LNCaP clone FGC (cell line): ENCODE data around the gene CHRNA7.

Experiments
- DNase-seq: peaks from one replicate; pipeline ENCODE4 v3.0.0-alpha.2; 2011; ENCODE audit warnings: low read depth
- H3K4me3 ChIP-seq: 2 replicates; pipeline ENCODE4 v1.5.1; 2011; ENCODE audit warnings: mild to moderate bottlenecking, low read depth, low read length, control low read depth
- TF ChIP-seq, protein P1 (sequence below): IDR thresholded peaks from 2 replicates; pipeline ENCODE4 v1.5.1; 2012; ENCODE audit warnings: mild to moderate bottlenecking; ENCODE audit not compliant: control insufficient read depth, insufficient read depth; ENCODE audit errors: extremely low read depth

CHRNA7 gene

DNA sequence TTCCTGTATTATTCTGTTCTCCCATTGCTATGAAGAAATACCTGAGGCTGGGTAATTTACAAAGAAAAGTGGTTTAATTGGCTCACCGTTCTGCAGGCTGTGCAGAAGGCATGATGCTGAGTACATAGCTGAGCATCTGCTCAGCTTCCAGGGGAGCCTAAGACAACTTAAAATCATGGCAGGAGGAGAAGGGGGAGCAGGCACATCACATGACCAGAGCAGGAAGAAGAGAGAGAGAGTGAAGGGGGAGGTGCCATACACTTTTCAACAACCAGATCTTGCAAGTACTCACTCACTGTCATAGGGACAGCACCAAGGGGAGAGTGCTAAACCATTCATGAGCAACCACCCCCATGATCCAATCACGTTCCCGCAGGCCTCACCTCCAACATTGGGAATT lies 188.4 kb downstream of the CHRNA7 start:
- no peak for DNase-seq
- TF ChIP-seq, protein P1, sequence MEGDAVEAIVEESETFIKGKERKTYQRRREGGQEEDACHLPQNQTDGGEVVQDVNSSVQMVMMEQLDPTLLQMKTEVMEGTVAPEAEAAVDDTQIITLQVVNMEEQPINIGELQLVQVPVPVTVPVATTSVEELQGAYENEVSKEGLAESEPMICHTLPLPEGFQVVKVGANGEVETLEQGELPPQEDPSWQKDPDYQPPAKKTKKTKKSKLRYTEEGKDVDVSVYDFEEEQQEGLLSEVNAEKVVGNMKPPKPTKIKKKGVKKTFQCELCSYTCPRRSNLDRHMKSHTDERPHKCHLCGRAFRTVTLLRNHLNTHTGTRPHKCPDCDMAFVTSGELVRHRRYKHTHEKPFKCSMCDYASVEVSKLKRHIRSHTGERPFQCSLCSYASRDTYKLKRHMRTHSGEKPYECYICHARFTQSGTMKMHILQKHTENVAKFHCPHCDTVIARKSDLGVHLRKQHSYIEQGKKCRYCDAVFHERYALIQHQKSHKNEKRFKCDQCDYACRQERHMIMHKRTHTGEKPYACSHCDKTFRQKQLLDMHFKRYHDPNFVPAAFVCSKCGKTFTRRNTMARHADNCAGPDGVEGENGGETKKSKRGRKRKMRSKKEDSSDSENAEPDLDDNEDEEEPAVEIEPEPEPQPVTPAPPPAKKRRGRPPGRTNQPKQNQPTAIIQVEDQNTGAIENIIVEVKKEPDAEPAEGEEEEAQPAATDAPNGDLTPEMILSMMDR = no peak
- no peak overlapping the region for H3K4me3 ChIP-seq
